ENCODE measurements around the gene TM4SF1. TPM values are rescaled to one million over a fixed set of nuclear protein-coding genes. Genes with fewer than 3 reads are reported as not detected.

TM4SF1 gene
- polyA plus RNA-seq, 1 donor from 2014 or later: 0.81 TPM

DNA sequence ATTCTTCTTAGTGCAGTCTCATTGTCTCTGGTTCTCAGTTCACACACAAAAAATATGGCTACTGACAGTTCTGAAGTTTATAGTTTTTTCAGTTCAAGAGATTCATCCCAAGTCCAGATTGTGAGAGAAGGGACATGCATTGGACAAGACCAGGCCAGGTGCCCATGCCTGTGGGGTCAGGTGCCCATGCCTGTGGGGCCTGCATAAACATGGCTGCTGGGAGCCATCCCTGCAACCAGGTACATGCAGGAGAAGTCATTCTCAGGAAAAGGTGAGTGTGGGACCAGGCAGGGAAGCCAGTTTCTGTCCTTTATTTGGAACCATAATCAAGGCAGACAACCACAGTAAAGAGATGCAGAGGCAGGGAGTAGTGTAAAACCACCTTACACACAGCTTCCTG is 6.3 kb upstream of the TM4SF1 start:
- Histone ChIP-seq H3F3A (ENCODE audit: insufficient read depth, low read length, poor library complexity, severe bottlenecking) (no peaks in the 10 kb centered on the region), H3K4me2 (ENCODE audit: low read length) (no peak overlapping the region), H3K9ac (ENCODE audit: low read length) (no peak overlapping the region), H2AFZ (ENCODE audit: low read depth, low read length) (no peak overlapping the region), H3K9me2 (ENCODE audit: insufficient read depth, low read length) (no peaks in the 10 kb centered on the region), H3K4me3 (ENCODE audit: low read length) (no peak overlapping the region), H3K9me3 (ENCODE audit: low read length) (no peaks in the 10 kb centered on the region), H3K36me3 (ENCODE audit: insufficient read depth, low read length) (no peaks in the 10 kb centered on the region), H3K27me3 (ENCODE audit: insufficient read depth, low read depth, low read length) (no peaks in the 10 kb centered on the region), H4K20me1 (ENCODE audit: insufficient read depth) (no peaks in the 10 kb centered on the region), H3K27ac (ENCODE audit: low read length) (no peak overlapping the region), H3K79me2 (replicated peaks; ENCODE audit: insufficient read depth, low read length) (no peaks in the 10 kb centered on the region)
- no peak for TF ChIP-seq POLR2AphosphoS5 (IDR thresholded peaks at IDR 0.05)
- TF ChIP-seq, protein P1, sequence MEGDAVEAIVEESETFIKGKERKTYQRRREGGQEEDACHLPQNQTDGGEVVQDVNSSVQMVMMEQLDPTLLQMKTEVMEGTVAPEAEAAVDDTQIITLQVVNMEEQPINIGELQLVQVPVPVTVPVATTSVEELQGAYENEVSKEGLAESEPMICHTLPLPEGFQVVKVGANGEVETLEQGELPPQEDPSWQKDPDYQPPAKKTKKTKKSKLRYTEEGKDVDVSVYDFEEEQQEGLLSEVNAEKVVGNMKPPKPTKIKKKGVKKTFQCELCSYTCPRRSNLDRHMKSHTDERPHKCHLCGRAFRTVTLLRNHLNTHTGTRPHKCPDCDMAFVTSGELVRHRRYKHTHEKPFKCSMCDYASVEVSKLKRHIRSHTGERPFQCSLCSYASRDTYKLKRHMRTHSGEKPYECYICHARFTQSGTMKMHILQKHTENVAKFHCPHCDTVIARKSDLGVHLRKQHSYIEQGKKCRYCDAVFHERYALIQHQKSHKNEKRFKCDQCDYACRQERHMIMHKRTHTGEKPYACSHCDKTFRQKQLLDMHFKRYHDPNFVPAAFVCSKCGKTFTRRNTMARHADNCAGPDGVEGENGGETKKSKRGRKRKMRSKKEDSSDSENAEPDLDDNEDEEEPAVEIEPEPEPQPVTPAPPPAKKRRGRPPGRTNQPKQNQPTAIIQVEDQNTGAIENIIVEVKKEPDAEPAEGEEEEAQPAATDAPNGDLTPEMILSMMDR (IDR thresholded peaks at IDR 0.05; ENCODE audit: poor library complexity, severe bottlenecking): no peak
- TF ChIP-seq EP300 (conservative IDR thresholded peaks at IDR 0.05; ENCODE audit: poor library complexity, severe bottlenecking): no peak
- TF ChIP-seq EZH2 (IDR thresholded peaks at IDR 0.05; ENCODE audit: borderline replicate concordance, insufficient read depth, low read length, poor library complexity, severe bottlenecking): no peak

DNA sequence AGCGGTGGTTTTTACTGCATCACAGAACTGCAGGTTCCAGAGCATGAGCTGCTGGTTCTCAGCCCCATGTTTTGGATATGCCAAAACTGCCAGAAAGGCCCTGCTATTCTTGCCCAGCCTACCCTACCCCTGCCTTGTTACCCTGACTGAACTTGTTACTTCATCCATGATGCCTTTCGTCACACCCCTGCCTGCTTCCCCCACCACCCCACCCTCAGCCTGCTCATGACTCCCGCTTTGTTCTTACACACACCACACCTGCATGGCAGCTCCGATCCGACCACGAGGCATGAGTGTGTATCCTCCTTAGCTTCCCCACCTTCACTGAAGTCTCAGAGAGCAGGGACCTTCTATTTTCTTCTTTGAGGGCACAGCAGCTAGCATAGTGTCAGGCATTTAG is 5.1 kb upstream of the TM4SF1 start:
- Histone ChIP-seq H2AFZ (ENCODE audit: low read depth, low read length) (no peak overlapping the region), H3K9me3 (ENCODE audit: low read length) (no peaks in the 10 kb centered on the region), H3K27me3 (ENCODE audit: insufficient read depth, low read depth, low read length) (no peaks in the 10 kb centered on the region), H3K9me2 (ENCODE audit: insufficient read depth, low read length) (no peaks in the 10 kb centered on the region), H3K4me2 (ENCODE audit: low read length) (no peak overlapping the region), H4K20me1 (ENCODE audit: insufficient read depth) (no peaks in the 10 kb centered on the region), H3K4me3 (ENCODE audit: low read length) (no peak overlapping the region), H3K27ac (ENCODE audit: low read length) (no peak overlapping the region), H3K36me3 (ENCODE audit: insufficient read depth, low read length) (no peaks in the 10 kb centered on the region), H3K9ac (ENCODE audit: low read length) (no peak overlapping the region), H3K79me2 (replicated peaks; ENCODE audit: insufficient read depth, low read length) (no peaks in the 10 kb centered on the region), H3F3A (ENCODE audit: insufficient read depth, low read length, poor library complexity, severe bottlenecking) (no peaks in the 10 kb centered on the region)
- no peak for TF ChIP-seq POLR2AphosphoS5 (IDR thresholded peaks at IDR 0.05)

DNA sequence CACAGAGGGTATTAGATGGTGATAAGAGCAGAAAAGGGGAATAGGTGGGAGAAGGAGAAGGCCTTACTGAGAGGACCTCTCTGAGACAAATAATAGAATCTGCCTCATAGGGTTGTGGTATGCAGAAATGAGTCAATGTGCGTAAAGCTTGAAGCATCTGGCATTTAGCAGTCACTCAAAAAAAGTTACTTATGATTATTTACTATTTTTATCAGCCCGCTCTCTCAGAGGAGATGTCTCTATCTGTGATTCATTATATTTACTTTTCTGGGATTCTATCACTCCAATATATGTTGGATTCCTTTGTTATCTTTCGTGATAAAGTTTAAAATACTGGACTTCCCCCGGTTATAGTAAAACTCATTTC is 4.6 kb upstream of the TM4SF1 start:
- Histone ChIP-seq H3K36me3 (ENCODE audit: insufficient read depth, low read length) (no peaks in the 10 kb centered on the region), H3K4me3 (ENCODE audit: low read length) (no peak overlapping the region), H3K27me3 (ENCODE audit: insufficient read depth, low read depth, low read length) (no peaks in the 10 kb centered on the region), H3K9ac (ENCODE audit: low read length) (no peak overlapping the region), H2AFZ (ENCODE audit: low read depth, low read length) (no peak overlapping the region), H3F3A (ENCODE audit: insufficient read depth, low read length, poor library complexity, severe bottlenecking) (no peaks in the 10 kb centered on the region), H4K20me1 (ENCODE audit: insufficient read depth) (no peaks in the 10 kb centered on the region), H3K79me2 (replicated peaks; ENCODE audit: insufficient read depth, low read length) (no peaks in the 10 kb centered on the region), H3K4me2 (ENCODE audit: low read length) (no peak overlapping the region), H3K9me2 (ENCODE audit: insufficient read depth, low read length) (no peaks in the 10 kb centered on the region), H3K9me3 (ENCODE audit: low read length) (no peaks in the 10 kb centered on the region), H3K27ac (ENCODE audit: low read length) (no peak overlapping the region)
- TF ChIP-seq EZH2 (IDR thresholded peaks at IDR 0.05; ENCODE audit: borderline replicate concordance, insufficient read depth, low read length, poor library complexity, severe bottlenecking) (no peak), TAF1 (IDR thresholded peaks at IDR 0.05; ENCODE audit: low read depth) (no peak), MXI1 (conservative IDR thresholded peaks at IDR 0.05; ENCODE audit: poor library complexity, severe bottlenecking) (no peak), RAD21 (conservative IDR thresholded peaks at IDR 0.05) (no peak), EP300 (conservative IDR thresholded peaks at IDR 0.05; ENCODE audit: poor library complexity, severe bottlenecking) (no peak), SMC3 (conservative IDR thresholded peaks at IDR 0.05; ENCODE audit: poor library complexity) (no peak), POLR2AphosphoS5 (IDR thresholded peaks at IDR 0.05) (no peak)
- TF ChIP-seq, protein P1 (IDR thresholded peaks at IDR 0.05; ENCODE audit: poor library complexity, severe bottlenecking): no peak
- TF ChIP-seq, protein P2, sequence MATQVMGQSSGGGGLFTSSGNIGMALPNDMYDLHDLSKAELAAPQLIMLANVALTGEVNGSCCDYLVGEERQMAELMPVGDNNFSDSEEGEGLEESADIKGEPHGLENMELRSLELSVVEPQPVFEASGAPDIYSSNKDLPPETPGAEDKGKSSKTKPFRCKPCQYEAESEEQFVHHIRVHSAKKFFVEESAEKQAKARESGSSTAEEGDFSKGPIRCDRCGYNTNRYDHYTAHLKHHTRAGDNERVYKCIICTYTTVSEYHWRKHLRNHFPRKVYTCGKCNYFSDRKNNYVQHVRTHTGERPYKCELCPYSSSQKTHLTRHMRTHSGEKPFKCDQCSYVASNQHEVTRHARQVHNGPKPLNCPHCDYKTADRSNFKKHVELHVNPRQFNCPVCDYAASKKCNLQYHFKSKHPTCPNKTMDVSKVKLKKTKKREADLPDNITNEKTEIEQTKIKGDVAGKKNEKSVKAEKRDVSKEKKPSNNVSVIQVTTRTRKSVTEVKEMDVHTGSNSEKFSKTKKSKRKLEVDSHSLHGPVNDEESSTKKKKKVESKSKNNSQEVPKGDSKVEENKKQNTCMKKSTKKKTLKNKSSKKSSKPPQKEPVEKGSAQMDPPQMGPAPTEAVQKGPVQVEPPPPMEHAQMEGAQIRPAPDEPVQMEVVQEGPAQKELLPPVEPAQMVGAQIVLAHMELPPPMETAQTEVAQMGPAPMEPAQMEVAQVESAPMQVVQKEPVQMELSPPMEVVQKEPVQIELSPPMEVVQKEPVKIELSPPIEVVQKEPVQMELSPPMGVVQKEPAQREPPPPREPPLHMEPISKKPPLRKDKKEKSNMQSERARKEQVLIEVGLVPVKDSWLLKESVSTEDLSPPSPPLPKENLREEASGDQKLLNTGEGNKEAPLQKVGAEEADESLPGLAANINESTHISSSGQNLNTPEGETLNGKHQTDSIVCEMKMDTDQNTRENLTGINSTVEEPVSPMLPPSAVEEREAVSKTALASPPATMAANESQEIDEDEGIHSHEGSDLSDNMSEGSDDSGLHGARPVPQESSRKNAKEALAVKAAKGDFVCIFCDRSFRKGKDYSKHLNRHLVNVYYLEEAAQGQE (IDR thresholded peaks at IDR 0.05; ENCODE audit: borderline replicate concordance): no peak

All from neural cell (in vitro differentiated cells).